ENCODE data around the gene ZDHHC22. TPM values are rescaled to one million over a fixed set of nuclear protein-coding genes. Genes with fewer than 3 reads are reported as not detected.

The ZDHHC22 gene
- total RNA-seq, 1 donor from 2014 or later = not detected

GRCh38 chr14:77139540-77140358, 1.8 kb downstream of the ZDHHC22 start:
- Histone ChIP-seq H3K27ac (no peak overlapping the region), H3K36me3 (no peaks in the 10 kb centered on the region), H3K27me3 (peaks cover 93% of the 10 kb centered on the region), H3K4me3 (no peak overlapping the region), H3K9me3 (no peaks in the 10 kb centered on the region), H3K4me1 (peaks cover 13% of the 10 kb centered on the region)
- peak; percentile 35 for TF ChIP-seq CTCF (IDR thresholded peaks at IDR 0.05)
- DNase-seq (no peak), ATAC-seq (peak; percentile 42)
- intact Hi-C loops (cut with DNase I) = no loop called here

- H3K27me3 ChIP-seq = peaks cover 93% of the 10 kb centered on the region
- no peak for ATAC-seq
- no peaks in the 10 kb centered on the region for H3K9me3 ChIP-seq
- intact Hi-C loops (cut with DNase I) = no loop called here
- peaks cover 13% of the 10 kb centered on the region for H3K4me1 ChIP-seq
- no peak overlapping the region for H3K27ac ChIP-seq
- no peaks in the 10 kb centered on the region for H3K36me3 ChIP-seq
- no peak for TF ChIP-seq CTCF (IDR thresholded peaks at IDR 0.05)
- H3K4me3 ChIP-seq = no peak overlapping the region
- DNase-seq = peak; percentile 51
Measured at GRCh38 chr14:77139022-77139421, 2.6 kb downstream of the ZDHHC22 start.

- no peak for TF ChIP-seq CTCF (IDR thresholded peaks at IDR 0.05)
- H3K4me1 ChIP-seq = no peaks in the 10 kb centered on the region
- no peaks in the 10 kb centered on the region for H3K36me3 ChIP-seq
- H3K9me3 ChIP-seq = no peaks in the 10 kb centered on the region
- intact Hi-C loops (cut with DNase I) = no loop called here
- ATAC-seq (peak; percentile 72), DNase-seq (peak; percentile 69)
- H3K27me3 ChIP-seq = peaks cover 50% of the 10 kb centered on the region
- H3K4me3 ChIP-seq = no peak overlapping the region
- H3K27ac ChIP-seq = no peak overlapping the region
Measured at GRCh38 chr14:77133720-77134338, 7.8 kb downstream of the ZDHHC22 start.

- intact Hi-C loops (cut with DNase I) = no loop called here
- Histone ChIP-seq H3K27ac (no peak overlapping the region), H3K27me3 (peaks cover 37% of the 10 kb centered on the region), H3K9me3 (no peaks in the 10 kb centered on the region), H3K4me1 (no peaks in the 10 kb centered on the region), H3K4me3 (no peak overlapping the region), H3K36me3 (no peaks in the 10 kb centered on the region)
- TF ChIP-seq CTCF (IDR thresholded peaks at IDR 0.05) = no peak
- ATAC-seq = no peak
- peak; percentile 26 for DNase-seq
Measured at GRCh38 chr14:77131871-77132486, 9.6 kb downstream of the ZDHHC22 start.

- ATAC-seq (no peak), DNase-seq (peak; percentile 25)
- Histone ChIP-seq H3K4me3 (no peak overlapping the region), H3K4me1 (no peaks in the 10 kb centered on the region), H3K27ac (no peak overlapping the region), H3K36me3 (no peaks in the 10 kb centered on the region), H3K27me3 (peaks cover 32% of the 10 kb centered on the region), H3K9me3 (no peaks in the 10 kb centered on the region)
- no peak for TF ChIP-seq CTCF (IDR thresholded peaks at IDR 0.05)
- intact Hi-C loops (cut with DNase I) = no loop called here
Measured at GRCh38 chr14:77131206-77131605, 10.4 kb downstream of the ZDHHC22 start.
